ENCODE data around the gene STAG2. TPM values are rescaled to one million over a fixed set of nuclear protein-coding genes. Genes with fewer than 3 reads are reported as not detected.

The STAG2 gene
- total and polyA plus RNA-seq, 2 of the 13 experiments (the other 11 are each of a cell fraction or from before 2014, with no cell fraction given): 21.0 to 50.8 TPM

DNA sequence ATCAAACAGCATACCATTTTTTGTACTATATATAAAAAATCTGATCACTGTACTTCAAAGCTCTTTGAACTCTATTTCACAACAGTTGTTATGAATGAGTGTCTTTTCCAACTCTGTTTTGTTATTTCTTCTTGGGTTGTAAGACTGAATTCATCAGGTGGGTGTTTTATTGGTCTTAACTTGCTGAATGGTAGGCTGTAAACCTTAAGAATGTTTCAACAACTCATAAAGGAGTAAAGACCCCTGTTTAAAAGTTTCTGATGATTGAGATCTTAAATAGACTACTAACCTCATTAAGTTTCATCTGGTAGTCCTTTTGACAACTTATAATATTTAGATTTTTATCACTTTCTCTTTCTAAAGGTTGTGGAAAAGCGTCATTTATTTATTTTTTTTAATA, 18.4 kb upstream of the STAG2 start:
- Histone ChIP-seq H3K36me3 (replicated peaks in 1 of 2; ENCODE audit: control insufficient read depth in 1 of 2, insufficient read depth in 2 of 2, low read length in 2 of 2) (no peaks in the 10 kb centered on the region), H3K79me2 (ENCODE audit: insufficient read depth, low read length) (no peaks in the 10 kb centered on the region), H3K9me3 (ENCODE audit: low read length) (no peaks in the 10 kb centered on the region), H3K27ac (ENCODE audit: extremely low read length, insufficient read depth, low read length) (no peak overlapping the region), H3K4me1 (ENCODE audit: insufficient read depth, low read length) (peaks cover 6% of the 10 kb centered on the region; the same call in 1 of the 2 replicates), H3K9ac (ENCODE audit: insufficient read depth, low read depth, low read length) (no peak overlapping the region), H4K20me1 (ENCODE audit: insufficient read depth, low read length) (no peaks in the 10 kb centered on the region), H3K4me3 (replicated peaks in 1 of 3; ENCODE audit: insufficient read depth in 1 of 3, low read depth in 2 of 3, low read length in 3 of 3) (no peak overlapping the region), H3K27me3 (ENCODE audit: control insufficient read depth in 1 of 2, insufficient read depth in 2 of 2, low read length in 2 of 2) (no peaks in the 10 kb centered on the region), H3K4me2 (ENCODE audit: low read depth, low read length) (no peak overlapping the region), H2AFZ (ENCODE audit: low read length) (no peak overlapping the region)
- CTCF ChIA-PET (ENCODE audit: low intra/inter-chr PET ratio, low total read pairs): no interaction called here
- no TSS peak for BruUV-seq (replicated peaks)
- no peak for DNase-seq (ENCODE audit: low spot score)
- intact Hi-C loops (cut with micrococcal nuclease; ENCODE audit: unreplicated experiment) (no loop called here), in situ Hi-C loops (cut with HindIII; ENCODE audit: extremely low pct_ligation_motif_present, low pct_unique_long_range_greater_than_20kb) (no loop called here)
- POLR2A ChIA-PET: no interaction called here
- no peak for ATAC-seq
- WGBS (ENCODE audit: low lambda C conversion rate): 17% methylated on average over 1 of the region's 1 CpG
- FAIRE-seq: peak; percentile 21
- TF ChIP-seq, protein P1, sequence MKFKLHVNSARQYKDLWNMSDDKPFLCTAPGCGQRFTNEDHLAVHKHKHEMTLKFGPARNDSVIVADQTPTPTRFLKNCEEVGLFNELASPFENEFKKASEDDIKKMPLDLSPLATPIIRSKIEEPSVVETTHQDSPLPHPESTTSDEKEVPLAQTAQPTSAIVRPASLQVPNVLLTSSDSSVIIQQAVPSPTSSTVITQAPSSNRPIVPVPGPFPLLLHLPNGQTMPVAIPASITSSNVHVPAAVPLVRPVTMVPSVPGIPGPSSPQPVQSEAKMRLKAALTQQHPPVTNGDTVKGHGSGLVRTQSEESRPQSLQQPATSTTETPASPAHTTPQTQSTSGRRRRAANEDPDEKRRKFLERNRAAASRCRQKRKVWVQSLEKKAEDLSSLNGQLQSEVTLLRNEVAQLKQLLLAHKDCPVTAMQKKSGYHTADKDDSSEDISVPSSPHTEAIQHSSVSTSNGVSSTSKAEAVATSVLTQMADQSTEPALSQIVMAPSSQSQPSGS (CRISPR knock-in tag; IDR thresholded peaks at IDR 0.05): no peak
- no peak for TF ChIP-seq ZFX (CRISPR knock-in tag; IDR thresholded peaks at IDR 0.05; ENCODE audit: low read depth)
- TF ChIP-seq ZNF138 (CRISPR knock-in tag; IDR thresholded peaks at IDR 0.05; ENCODE audit: low read depth): no peak
- TF ChIP-seq ATF4 (CRISPR knock-in tag; IDR thresholded peaks at IDR 0.05): no peak
- TF ChIP-seq KLF11 (CRISPR knock-in tag; IDR thresholded peaks at IDR 0.05): no peak
- TF ChIP-seq, protein P2, sequence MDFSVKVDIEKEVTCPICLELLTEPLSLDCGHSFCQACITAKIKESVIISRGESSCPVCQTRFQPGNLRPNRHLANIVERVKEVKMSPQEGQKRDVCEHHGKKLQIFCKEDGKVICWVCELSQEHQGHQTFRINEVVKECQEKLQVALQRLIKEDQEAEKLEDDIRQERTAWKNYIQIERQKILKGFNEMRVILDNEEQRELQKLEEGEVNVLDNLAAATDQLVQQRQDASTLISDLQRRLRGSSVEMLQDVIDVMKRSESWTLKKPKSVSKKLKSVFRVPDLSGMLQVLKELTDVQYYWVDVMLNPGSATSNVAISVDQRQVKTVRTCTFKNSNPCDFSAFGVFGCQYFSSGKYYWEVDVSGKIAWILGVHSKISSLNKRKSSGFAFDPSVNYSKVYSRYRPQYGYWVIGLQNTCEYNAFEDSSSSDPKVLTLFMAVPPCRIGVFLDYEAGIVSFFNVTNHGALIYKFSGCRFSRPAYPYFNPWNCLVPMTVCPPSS (IDR thresholded peaks at IDR 0.05): no peak
- no peak for TF ChIP-seq ZNF782 (CRISPR knock-in tag; IDR thresholded peaks at IDR 0.05; ENCODE audit: borderline replicate concordance)
- no peak for TF ChIP-seq NFYB (CRISPR knock-in tag; IDR thresholded peaks at IDR 0.05)
- TF ChIP-seq SP5 (CRISPR knock-in tag; IDR thresholded peaks at IDR 0.05; ENCODE audit: borderline replicate concordance, low read depth): no peak
- TF ChIP-seq, protein P3, sequence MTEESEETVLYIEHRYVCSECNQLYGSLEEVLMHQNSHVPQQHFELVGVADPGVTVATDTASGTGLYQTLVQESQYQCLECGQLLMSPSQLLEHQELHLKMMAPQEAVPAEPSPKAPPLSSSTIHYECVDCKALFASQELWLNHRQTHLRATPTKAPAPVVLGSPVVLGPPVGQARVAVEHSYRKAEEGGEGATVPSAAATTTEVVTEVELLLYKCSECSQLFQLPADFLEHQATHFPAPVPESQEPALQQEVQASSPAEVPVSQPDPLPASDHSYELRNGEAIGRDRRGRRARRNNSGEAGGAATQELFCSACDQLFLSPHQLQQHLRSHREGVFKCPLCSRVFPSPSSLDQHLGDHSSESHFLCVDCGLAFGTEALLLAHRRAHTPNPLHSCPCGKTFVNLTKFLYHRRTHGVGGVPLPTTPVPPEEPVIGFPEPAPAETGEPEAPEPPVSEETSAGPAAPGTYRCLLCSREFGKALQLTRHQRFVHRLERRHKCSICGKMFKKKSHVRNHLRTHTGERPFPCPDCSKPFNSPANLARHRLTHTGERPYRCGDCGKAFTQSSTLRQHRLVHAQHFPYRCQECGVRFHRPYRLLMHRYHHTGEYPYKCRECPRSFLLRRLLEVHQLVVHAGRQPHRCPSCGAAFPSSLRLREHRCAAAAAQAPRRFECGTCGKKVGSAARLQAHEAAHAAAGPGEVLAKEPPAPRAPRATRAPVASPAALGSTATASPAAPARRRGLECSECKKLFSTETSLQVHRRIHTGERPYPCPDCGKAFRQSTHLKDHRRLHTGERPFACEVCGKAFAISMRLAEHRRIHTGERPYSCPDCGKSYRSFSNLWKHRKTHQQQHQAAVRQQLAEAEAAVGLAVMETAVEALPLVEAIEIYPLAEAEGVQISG (CRISPR knock-in tag; IDR thresholded peaks at IDR 0.05): no peak
- TF ChIP-seq RBAK (CRISPR knock-in tag; IDR thresholded peaks at IDR 0.05): no peak
- no peak for TF ChIP-seq ZNF619 (CRISPR knock-in tag; IDR thresholded peaks at IDR 0.05)
- no peak for TF ChIP-seq ZBTB38 (CRISPR knock-in tag; IDR thresholded peaks at IDR 0.05)
- TF ChIP-seq ZNF616 (CRISPR knock-in tag; IDR thresholded peaks at IDR 0.05; ENCODE audit: low read depth): no peak
- TF ChIP-seq ZNF451 (CRISPR knock-in tag; IDR thresholded peaks at IDR 0.05): no peak
- TF ChIP-seq ZFP36 (IDR thresholded peaks at IDR 0.05; ENCODE audit: borderline replicate concordance, low read depth, low read length, partially characterized antibody): no peak
- TF ChIP-seq RELA (CRISPR knock-in tag; IDR thresholded peaks at IDR 0.05): no peak
- TF ChIP-seq, protein P4, sequence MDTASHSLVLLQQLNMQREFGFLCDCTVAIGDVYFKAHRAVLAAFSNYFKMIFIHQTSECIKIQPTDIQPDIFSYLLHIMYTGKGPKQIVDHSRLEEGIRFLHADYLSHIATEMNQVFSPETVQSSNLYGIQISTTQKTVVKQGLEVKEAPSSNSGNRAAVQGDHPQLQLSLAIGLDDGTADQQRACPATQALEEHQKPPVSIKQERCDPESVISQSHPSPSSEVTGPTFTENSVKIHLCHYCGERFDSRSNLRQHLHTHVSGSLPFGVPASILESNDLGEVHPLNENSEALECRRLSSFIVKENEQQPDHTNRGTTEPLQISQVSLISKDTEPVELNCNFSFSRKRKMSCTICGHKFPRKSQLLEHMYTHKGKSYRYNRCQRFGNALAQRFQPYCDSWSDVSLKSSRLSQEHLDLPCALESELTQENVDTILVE (CRISPR knock-in tag; IDR thresholded peaks at IDR 0.05): no peak
- no peak for TF ChIP-seq CHD4 (IDR thresholded peaks at IDR 0.05; ENCODE audit: borderline replicate concordance, low read length)
- no peak for TF ChIP-seq ZNF883 (CRISPR knock-in tag; IDR thresholded peaks at IDR 0.05; ENCODE audit: not compliant biosample characterization)

Data from HepG2 (cell line).